ENCODE results near the gene SDR9C7.
A peak's percentile ranks its signal among the peaks of the same experiment; 100 is the strongest.
"Not testable (repeated sequence)": the region's sequence is repeated elsewhere in the genome, so short reads cannot be mapped to it uniquely, and the experiment has no call there.

SDR9C7 gene

DNA sequence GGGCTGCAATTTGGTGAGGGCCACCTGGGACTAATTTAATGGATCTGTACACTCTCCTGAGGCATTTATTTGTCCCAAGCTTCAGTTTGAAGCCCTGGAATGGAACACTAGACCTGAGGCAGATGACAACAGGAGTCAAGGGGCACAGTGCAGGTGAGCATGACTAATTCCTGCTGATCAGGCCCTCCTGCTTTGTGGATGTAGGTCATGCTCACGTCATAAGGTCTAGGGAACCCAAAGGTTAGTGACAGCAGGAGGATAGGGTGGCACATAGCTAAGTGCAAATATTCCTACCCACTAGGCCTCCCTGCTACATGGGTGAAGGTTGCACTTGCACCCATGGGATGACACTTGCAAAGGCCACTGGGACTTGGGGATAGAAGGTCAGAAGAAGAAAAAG, 30.8 kb downstream of the SDR9C7 start:
- no peak overlapping the region for H3K4me3 ChIP-seq (replicated peaks; ENCODE audit: low read depth, low read length)
- TF ChIP-seq, protein P1, sequence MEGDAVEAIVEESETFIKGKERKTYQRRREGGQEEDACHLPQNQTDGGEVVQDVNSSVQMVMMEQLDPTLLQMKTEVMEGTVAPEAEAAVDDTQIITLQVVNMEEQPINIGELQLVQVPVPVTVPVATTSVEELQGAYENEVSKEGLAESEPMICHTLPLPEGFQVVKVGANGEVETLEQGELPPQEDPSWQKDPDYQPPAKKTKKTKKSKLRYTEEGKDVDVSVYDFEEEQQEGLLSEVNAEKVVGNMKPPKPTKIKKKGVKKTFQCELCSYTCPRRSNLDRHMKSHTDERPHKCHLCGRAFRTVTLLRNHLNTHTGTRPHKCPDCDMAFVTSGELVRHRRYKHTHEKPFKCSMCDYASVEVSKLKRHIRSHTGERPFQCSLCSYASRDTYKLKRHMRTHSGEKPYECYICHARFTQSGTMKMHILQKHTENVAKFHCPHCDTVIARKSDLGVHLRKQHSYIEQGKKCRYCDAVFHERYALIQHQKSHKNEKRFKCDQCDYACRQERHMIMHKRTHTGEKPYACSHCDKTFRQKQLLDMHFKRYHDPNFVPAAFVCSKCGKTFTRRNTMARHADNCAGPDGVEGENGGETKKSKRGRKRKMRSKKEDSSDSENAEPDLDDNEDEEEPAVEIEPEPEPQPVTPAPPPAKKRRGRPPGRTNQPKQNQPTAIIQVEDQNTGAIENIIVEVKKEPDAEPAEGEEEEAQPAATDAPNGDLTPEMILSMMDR (IDR thresholded peaks at IDR 0.05; ENCODE audit: low read length, missing control alignments): no peak
- DNase-seq (ENCODE audit: low read depth): no peak

DNA sequence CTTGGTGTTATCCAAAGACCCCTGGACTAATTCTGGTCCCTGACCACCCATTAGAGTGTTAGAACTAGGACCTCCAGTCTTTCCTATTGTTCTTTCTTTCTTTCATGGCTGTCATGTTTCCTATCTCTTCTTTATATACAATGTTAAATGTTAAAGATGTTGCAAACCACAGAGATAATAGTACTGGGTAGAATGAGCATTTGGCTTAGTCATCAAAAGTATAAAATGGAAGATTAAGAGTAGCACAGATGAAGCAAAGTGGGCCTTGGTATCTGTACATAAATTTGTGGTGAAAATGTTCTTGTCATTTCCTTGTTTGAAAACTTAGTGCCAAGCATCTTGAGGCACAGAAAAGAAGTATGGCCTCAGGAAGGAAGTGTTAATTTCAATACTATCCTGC, 32.9 kb downstream of the SDR9C7 start:
- H3K4me3 ChIP-seq (replicated peaks; ENCODE audit: low read depth, low read length); DNase-seq (ENCODE audit: low read depth): not testable (repeated sequence)

DNA sequence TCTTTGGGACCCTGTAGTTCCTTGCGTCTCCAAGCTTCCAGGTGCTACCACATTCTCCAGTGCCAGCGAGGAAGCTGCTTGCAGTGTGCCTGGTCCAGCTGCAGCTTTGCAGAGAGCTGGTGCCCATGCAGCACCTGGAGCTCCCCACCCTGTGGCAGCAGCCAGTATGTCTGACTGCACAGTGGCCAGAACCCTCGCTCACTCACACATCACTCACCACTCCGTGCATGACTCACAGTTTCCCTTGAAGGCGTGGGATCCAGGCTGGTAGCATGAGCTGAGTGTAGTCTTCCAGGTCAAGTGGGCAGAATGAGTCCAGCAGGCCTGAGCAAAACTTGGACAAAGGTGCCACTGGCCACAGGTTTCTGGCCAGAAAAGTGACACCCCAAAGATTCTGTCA, 33.6 kb downstream of the SDR9C7 start:
- no peak overlapping the region for H3K4me3 ChIP-seq (replicated peaks; ENCODE audit: low read depth, low read length)
- peak; percentile 21 for DNase-seq (ENCODE audit: low read depth)
- TF ChIP-seq, protein P1 (IDR thresholded peaks at IDR 0.05; ENCODE audit: low read length, missing control alignments): no peak

DNA sequence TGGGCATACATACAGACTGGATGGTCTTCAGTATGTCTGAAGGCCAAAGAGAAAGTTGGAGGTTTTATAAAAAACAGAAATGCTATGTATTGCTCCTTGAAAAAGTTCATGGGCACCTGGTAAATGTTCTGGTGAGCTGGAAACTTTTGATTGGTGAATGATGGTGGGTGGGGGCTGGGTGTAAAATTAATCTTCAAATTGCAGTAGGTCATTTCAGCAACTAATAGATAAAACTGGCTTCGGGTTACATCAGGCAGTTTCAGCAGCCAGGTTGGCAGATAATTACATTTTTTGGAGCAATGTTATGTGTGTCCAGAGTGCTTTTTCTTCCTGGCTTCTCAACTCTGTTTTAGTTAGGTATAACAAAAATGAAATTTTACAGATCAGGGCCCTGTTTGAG, 35.3 kb downstream of the SDR9C7 start:
- TF ChIP-seq, protein P1 (IDR thresholded peaks at IDR 0.05; ENCODE audit: low read length, missing control alignments): no peak
- DNase-seq (ENCODE audit: low read depth): no peak
- no peak overlapping the region for H3K4me3 ChIP-seq (replicated peaks; ENCODE audit: low read depth, low read length)

DNA sequence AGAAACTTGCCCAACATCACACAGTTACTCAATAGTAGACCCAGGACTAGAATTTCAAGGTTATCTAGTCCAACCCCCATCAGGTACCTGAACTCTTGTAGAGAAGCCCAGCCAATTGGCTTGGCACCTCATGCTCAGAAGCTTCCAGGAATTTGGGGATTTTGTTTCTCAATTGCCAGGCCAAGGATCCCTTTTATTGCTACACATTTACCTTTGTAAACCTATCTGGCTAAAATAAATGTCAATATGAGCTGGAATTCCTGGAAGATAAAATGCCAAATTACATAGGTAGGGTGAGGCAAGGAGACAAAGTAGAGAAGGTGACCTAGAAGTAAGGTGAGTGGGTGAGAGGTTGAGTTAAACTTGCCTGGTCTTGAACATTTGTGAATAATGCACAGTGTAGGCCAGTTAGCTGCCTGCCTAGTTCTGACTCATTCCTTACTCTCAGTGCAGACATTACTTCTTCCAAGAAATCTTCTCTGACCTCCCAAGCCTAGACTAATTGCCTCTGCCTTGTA, 36.3 kb downstream of the SDR9C7 start:
- no peak overlapping the region for H3K4me3 ChIP-seq (replicated peaks; ENCODE audit: low read depth, low read length)
- TF ChIP-seq, protein P1 (IDR thresholded peaks at IDR 0.05; ENCODE audit: low read length, missing control alignments): no peak
- DNase-seq (ENCODE audit: low read depth): no peak

DNA sequence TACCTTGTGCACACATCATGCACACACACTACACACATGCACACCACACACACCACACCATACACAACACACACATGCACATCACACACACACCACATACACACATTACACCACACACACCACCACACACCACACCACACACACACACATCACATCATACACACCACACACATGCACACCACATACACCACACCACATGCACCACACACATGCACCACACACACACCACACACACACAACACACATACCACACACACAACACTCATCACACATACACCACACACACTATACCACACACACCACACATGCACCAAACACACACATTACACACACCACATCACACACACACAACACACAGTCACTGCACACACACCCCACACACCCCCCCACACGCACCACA, 38.1 kb downstream of the SDR9C7 start:
- H3K4me3 ChIP-seq (replicated peaks; ENCODE audit: low read depth, low read length): no peak overlapping the region
- DNase-seq (ENCODE audit: low read depth): no peak
- TF ChIP-seq, protein P1 (IDR thresholded peaks at IDR 0.05; ENCODE audit: low read length, missing control alignments): no peak

DNA sequence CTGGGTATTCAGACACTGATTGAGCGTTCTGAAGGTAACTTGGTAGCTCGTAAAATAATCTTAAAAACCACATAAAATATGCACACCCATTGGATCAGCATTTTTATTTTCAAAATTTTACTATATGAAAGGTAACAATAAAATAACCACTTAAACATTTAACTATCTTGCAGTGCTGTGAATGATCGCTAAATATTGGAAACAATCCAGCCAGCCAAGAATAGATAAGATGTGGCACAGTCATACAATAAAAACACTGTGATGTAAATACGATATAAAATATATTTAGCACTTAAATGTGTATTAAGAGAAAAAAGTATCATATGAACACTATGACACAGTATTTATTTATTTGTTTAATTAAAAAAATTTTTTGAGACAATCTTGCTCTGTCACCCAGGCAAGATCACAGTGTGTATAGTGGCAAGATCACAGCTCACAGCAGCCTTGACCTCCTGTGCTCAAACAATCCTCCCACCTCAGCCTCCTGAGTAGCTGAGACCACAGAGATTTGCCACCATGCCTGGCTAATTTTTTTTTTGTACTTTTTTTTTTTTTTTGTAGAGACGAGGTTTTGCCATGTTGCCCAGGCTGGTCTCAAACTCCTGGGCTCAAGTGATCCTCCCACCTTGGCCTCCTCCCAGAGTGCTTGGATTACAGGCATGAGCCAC, 39.4 kb downstream of the SDR9C7 start:
- no peak for DNase-seq (ENCODE audit: low read depth)
- H3K4me3 ChIP-seq (replicated peaks; ENCODE audit: low read depth, low read length): no peak overlapping the region
- TF ChIP-seq, protein P1 (IDR thresholded peaks at IDR 0.05; ENCODE audit: low read length, missing control alignments): no peak

DNA sequence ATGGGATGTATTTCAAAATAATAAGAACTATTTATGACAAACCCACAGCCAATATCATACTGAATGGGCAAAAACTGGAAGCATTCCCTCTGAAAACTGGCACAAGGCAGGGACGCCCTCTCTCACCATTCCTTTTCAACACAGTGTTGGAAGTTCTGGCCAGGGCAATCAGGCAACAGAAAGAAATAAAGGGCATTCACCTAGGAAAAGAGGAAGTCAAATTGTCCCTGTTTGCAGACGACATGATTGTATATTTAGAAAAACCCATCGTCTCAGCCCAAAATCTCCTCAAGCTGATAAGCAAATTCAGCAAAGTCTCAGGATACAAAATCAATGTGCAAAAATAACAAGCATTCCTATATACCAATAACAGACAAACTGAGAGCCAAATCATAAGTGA, 42.3 kb downstream of the SDR9C7 start:
- H3K4me3 ChIP-seq (replicated peaks; ENCODE audit: low read depth, low read length): not testable (repeated sequence)

More for the DNA sequence above, 42.3 kb downstream of the SDR9C7 start:
- not testable (repeated sequence) for DNase-seq (ENCODE audit: low read depth)
